Parathyroid adenoma (tissue), 2 donors: ENCODE data around the gene BACE2.
"Not testable (repeated sequence)": the region's sequence is repeated elsewhere in the genome, so short reads cannot be mapped to it uniquely, and the experiment has no call there.

Source experiments
- H2AFZ ChIP-seq: fragments of 300-600 bp; sonication (generic); one replicate; pipeline ENCODE4 v1.7.0; 2017; ENCODE audit warnings: antibody characterized with exemption, mild to moderate bottlenecking
- H3K27ac ChIP-seq: fragments of 300-600 bp; sonication (generic); one replicate; pipeline ENCODE4 v1.7.0; 2017
- H3K27me3 ChIP-seq: fragments of 300-600 bp; sonication (generic); one replicate; pipeline ENCODE4 v1.7.0; 2017; ENCODE audit warnings: low read length; ENCODE audit not compliant: control insufficient read depth, insufficient read depth
- H3K36me3 ChIP-seq: fragments of 300-600 bp; sonication (generic); one replicate; pipeline ENCODE4 v1.7.0; 2017; ENCODE audit warnings: low read length; ENCODE audit not compliant: control insufficient read depth, insufficient read depth
- H3K4me1 ChIP-seq: fragments of 300-600 bp; sonication (generic); one replicate; pipeline ENCODE4 v1.7.0; 2017; ENCODE audit warnings: control low read depth
- H3K4me2 ChIP-seq: fragments of 300-600 bp; sonication (generic); one replicate; pipeline ENCODE4 v1.7.0; 2017; ENCODE audit warnings: low read length
- H3K4me3 ChIP-seq: fragments of 300-600 bp; sonication (generic); one replicate; pipeline ENCODE4 v1.7.0; 2017; ENCODE audit warnings: low read depth, low read length
- H3K79me2 ChIP-seq: fragments of 300-600 bp; sonication (generic); one replicate; pipeline ENCODE4 v1.7.0; 2017; ENCODE audit warnings: control low read depth
- H3K9ac ChIP-seq: fragments of 300-600 bp; sonication (generic); one replicate; pipeline ENCODE4 v1.7.0; 2017; ENCODE audit warnings: mild to moderate bottlenecking
- H3K9me3 ChIP-seq: fragments of 300-600 bp; sonication (generic); one replicate; pipeline ENCODE4 v1.7.0; 2017; ENCODE audit warnings: low read length; ENCODE audit not compliant: control insufficient read depth
- CTCF ChIP-seq: fragments of 300-600 bp; sonication (generic); IDR thresholded peaks from one replicate; pipeline ENCODE4 v1.7.0; 2017; ENCODE audit warnings: antibody characterized with exemption, mild to moderate bottlenecking
- donor health status: primary hyperparathyroidism.

The BACE2 gene

GRCh38 chr21:41307219-41307618, 139.3 kb downstream of the BACE2 start:
- no peak overlapping the region for H3K27ac ChIP-seq
- H2AFZ ChIP-seq = no peak overlapping the region
- no peak overlapping the region for H3K9ac ChIP-seq
- no peak overlapping the region for H3K4me2 ChIP-seq
- H3K27me3 ChIP-seq = no peaks in the 10 kb centered on the region
- no peaks in the 10 kb centered on the region for H3K9me3 ChIP-seq
- no peaks in the 10 kb centered on the region for H3K4me1 ChIP-seq
- TF ChIP-seq CTCF = no peak
- no peaks in the 10 kb centered on the region for H3K36me3 ChIP-seq
- H3K4me3 ChIP-seq = no peak overlapping the region
- no peaks in the 10 kb centered on the region for H3K79me2 ChIP-seq

- H3K4me1 ChIP-seq, H3K79me2 ChIP-seq, H3K9ac ChIP-seq, H3K36me3 ChIP-seq, H2AFZ ChIP-seq, H3K4me3 ChIP-seq, H3K4me2 ChIP-seq, H3K9me3 ChIP-seq, H3K27me3 ChIP-seq, H3K27ac ChIP-seq: not testable (repeated sequence)
Measured at GRCh38 chr21:41313285-41314164, 145.6 kb downstream of the BACE2 start.

DNA sequence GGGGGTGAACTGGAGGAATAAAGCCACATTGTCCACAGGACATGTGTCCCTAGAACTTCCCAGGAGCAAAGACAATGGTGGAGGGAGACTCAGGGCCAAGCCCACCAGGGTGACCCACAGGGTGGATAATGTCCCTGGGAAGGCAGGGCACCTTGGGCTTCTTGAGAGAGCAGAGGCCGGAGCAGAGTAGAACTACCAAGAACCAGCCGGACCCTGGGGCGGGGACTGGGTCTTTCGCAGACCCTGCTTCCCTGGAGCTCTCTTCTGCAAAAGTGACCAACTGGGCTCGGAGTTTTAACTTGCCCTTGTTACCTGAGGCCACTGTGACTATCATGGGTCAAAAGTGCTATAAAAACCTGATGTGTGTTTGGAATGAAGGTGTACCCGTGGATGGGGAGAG, 147.8 kb downstream of the BACE2 start:
- Histone ChIP-seq H3K36me3 (no peaks in the 10 kb centered on the region), H3K9ac (no peak overlapping the region), H2AFZ (no peak overlapping the region), H3K79me2 (no peaks in the 10 kb centered on the region), H3K4me1 (no peaks in the 10 kb centered on the region), H3K4me2 (no peak overlapping the region), H3K27me3 (no peaks in the 10 kb centered on the region), H3K9me3 (no peaks in the 10 kb centered on the region), H3K4me3 (no peak overlapping the region), H3K27ac (no peak overlapping the region)
- no peak for TF ChIP-seq CTCF

GRCh38 chr21:41316200-41317062, 148.5 kb downstream of the BACE2 start, which contains the start of gene FAM3B:
Gene FAM3B, plus strand, starts transcription at chr21:41316801. Its CDS starts 79 bp downstream, at chr21:41316880.
- no peaks in the 10 kb centered on the region for H3K4me1 ChIP-seq
- no peaks in the 10 kb centered on the region for H3K27me3 ChIP-seq
- H3K4me3 ChIP-seq = peak within 1 kb of the TSS; percentile 44
- H3K4me2 ChIP-seq = peak within 1 kb of the TSS; percentile 75
- H3K79me2 ChIP-seq = no peaks in the 10 kb centered on the region
- H3K27ac ChIP-seq = no peak within 1 kb of the TSS
- peak within 1 kb of the TSS; percentile 72 for H2AFZ ChIP-seq
- no peaks in the 10 kb centered on the region for H3K9me3 ChIP-seq
- no peak within 1 kb of the TSS for H3K9ac ChIP-seq
- TF ChIP-seq CTCF = no peak
- H3K36me3 ChIP-seq = no peaks in the 10 kb centered on the region

- H3K79me2 ChIP-seq = no peaks in the 10 kb centered on the region
- peak overlapping the region; percentile 72 for H2AFZ ChIP-seq
- H3K4me2 ChIP-seq = peak overlapping the region; percentile 75
- H3K27me3 ChIP-seq = no peaks in the 10 kb centered on the region
- H3K36me3 ChIP-seq = no peaks in the 10 kb centered on the region
- peak overlapping the region; percentile 31 for H3K4me3 ChIP-seq
- no peaks in the 10 kb centered on the region for H3K4me1 ChIP-seq
- TF ChIP-seq CTCF = no peak
- H3K27ac ChIP-seq = no peak overlapping the region
- no peaks in the 10 kb centered on the region for H3K9me3 ChIP-seq
- no peak overlapping the region for H3K9ac ChIP-seq
Measured at GRCh38 chr21:41317063-41317392, 149.1 kb downstream of the BACE2 start.
